Neural cell (in vitro differentiated cells): ENCODE measurements around the gene CCDC85C.

Source experiments
- CTCF ChIP-seq: fragments of 450-650 bp; IDR thresholded peaks from 2 replicates; pipeline ENCODE4 v1.5.1; 2014; ENCODE audit warnings: antibody characterized with exemption, mild to moderate bottlenecking, moderate library complexity; ENCODE audit not compliant: poor library complexity, severe bottlenecking
- EZH2 ChIP-seq: fragments of 200-600, 300-800 bp; shearing (Covaris generic), sonication (generic); IDR thresholded peaks from 2 replicates; pipeline ENCODE4 v1.6.1; 2014; ENCODE audit warnings: antibody characterized with exemption, low read length, borderline replicate concordance, mild to moderate bottlenecking; ENCODE audit not compliant: insufficient read depth, poor library complexity, severe bottlenecking
- MXI1 ChIP-seq: fragments of 450-650 bp; conservative IDR thresholded peaks from 2 replicates; pipeline ENCODE4 v1.6.1; 2014; ENCODE audit warnings: antibody characterized with exemption, mild to moderate bottlenecking; ENCODE audit not compliant: poor library complexity, severe bottlenecking
- POLR2AphosphoS5 ChIP-seq: IDR thresholded peaks from 2 replicates; pipeline ENCODE4 v1.6.1; 2012
- SMC3 ChIP-seq: fragments of 450-650 bp; conservative IDR thresholded peaks from 2 replicates; pipeline ENCODE4 v1.6.1; 2014; ENCODE audit warnings: antibody characterized with exemption, mild to moderate bottlenecking, moderate library complexity; ENCODE audit not compliant: poor library complexity
- TAF1 ChIP-seq: IDR thresholded peaks from 2 replicates; pipeline ENCODE4 v1.6.1; 2012; ENCODE audit warnings: low read depth
- TF ChIP-seq, protein P1 (sequence below): IDR thresholded peaks from 2 replicates; pipeline ENCODE4 v1.6.1; 2012; ENCODE audit warnings: borderline replicate concordance

- no peak for TF ChIP-seq CTCF
- no peak for TF ChIP-seq SMC3
- TF ChIP-seq MXI1, result no peak
- no peak for TF ChIP-seq TAF1
- TF ChIP-seq POLR2AphosphoS5, result no peak
- TF ChIP-seq, protein P1, sequence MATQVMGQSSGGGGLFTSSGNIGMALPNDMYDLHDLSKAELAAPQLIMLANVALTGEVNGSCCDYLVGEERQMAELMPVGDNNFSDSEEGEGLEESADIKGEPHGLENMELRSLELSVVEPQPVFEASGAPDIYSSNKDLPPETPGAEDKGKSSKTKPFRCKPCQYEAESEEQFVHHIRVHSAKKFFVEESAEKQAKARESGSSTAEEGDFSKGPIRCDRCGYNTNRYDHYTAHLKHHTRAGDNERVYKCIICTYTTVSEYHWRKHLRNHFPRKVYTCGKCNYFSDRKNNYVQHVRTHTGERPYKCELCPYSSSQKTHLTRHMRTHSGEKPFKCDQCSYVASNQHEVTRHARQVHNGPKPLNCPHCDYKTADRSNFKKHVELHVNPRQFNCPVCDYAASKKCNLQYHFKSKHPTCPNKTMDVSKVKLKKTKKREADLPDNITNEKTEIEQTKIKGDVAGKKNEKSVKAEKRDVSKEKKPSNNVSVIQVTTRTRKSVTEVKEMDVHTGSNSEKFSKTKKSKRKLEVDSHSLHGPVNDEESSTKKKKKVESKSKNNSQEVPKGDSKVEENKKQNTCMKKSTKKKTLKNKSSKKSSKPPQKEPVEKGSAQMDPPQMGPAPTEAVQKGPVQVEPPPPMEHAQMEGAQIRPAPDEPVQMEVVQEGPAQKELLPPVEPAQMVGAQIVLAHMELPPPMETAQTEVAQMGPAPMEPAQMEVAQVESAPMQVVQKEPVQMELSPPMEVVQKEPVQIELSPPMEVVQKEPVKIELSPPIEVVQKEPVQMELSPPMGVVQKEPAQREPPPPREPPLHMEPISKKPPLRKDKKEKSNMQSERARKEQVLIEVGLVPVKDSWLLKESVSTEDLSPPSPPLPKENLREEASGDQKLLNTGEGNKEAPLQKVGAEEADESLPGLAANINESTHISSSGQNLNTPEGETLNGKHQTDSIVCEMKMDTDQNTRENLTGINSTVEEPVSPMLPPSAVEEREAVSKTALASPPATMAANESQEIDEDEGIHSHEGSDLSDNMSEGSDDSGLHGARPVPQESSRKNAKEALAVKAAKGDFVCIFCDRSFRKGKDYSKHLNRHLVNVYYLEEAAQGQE, result no peak
- TF ChIP-seq EZH2, result no peak
These were observed 4.6 kb upstream of the CCDC85C start for GRCh38 chr14:99608591-99608990.
